ENCODE results near the gene PLLP. TPM values are rescaled to one million over a fixed set of nuclear protein-coding genes. Genes with fewer than 3 reads are reported as not detected.
A peak's percentile ranks its signal among the peaks of the same experiment; 100 is the strongest.

PLLP gene
- total and polyA plus RNA-seq, 9 of the 15 experiments (the other 6 are each of a cell fraction or from before 2014, with no cell fraction given) = 0.09 to 0.96 (median 0.27) TPM

DNA sequence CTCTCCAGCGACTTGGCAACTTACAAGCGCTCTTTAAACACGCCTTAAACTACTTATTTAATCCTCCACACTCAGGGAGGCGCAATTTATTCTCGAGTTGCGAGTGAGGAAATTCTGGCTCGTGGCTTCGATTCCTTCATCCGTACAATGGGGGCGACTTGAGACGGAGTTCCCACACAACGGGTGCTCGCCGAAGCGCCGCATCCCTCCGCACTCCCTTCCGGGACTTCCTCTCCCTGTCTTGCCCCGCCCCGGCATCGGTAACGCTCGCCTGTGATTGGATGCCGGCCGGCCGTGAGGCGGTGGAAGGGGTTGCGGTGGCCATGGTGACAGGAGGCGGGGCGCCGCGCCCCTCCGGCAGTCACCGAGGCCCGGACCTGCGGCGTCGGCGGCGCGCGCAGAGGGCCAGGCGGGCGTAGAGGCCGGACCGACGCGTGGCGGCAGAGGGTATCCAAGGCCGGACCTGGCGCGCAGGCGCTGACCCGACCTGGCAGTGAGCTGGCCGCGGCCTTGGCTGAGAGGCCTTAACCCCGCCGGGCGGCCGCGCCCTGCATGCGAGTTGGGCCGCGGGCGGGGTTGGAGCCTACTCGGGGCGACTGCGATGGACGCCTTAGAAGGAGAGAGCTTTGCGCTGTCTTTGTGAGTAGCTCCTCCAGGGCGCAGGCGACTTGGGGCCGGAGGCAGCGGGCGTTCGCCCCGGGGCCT, 39.6 kb downstream of the PLLP start, which contains the start of gene ARL2BP (continued):
- TF ChIP-seq CAMTA2 (CRISPR knock-in tag; conservative IDR thresholded peaks at IDR 0.05) = no peak
- TF ChIP-seq, protein P1, sequence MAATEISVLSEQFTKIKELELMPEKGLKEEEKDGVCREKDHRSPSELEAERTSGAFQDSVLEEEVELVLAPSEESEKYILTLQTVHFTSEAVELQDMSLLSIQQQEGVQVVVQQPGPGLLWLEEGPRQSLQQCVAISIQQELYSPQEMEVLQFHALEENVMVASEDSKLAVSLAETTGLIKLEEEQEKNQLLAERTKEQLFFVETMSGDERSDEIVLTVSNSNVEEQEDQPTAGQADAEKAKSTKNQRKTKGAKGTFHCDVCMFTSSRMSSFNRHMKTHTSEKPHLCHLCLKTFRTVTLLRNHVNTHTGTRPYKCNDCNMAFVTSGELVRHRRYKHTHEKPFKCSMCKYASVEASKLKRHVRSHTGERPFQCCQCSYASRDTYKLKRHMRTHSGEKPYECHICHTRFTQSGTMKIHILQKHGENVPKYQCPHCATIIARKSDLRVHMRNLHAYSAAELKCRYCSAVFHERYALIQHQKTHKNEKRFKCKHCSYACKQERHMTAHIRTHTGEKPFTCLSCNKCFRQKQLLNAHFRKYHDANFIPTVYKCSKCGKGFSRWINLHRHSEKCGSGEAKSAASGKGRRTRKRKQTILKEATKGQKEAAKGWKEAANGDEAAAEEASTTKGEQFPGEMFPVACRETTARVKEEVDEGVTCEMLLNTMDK (IDR thresholded peaks at IDR 0.05; ENCODE audit: borderline replicate concordance, insufficient read depth, low read depth, low read length, poor library complexity, severe bottlenecking) = no peak
- TF ChIP-seq ZNF280A (IDR thresholded peaks at IDR 0.05; ENCODE audit: low read depth, partially characterized antibody) = peak; percentile 92
- TF ChIP-seq RBM25 (IDR thresholded peaks at IDR 0.05; ENCODE audit: low read depth, low read length, severe bottlenecking) = peak; percentile 90
- TF ChIP-seq EHMT2 (IDR thresholded peaks at IDR 0.05) = no peak
- TF ChIP-seq ZSCAN29 (IDR thresholded peaks at IDR 0.05) = no peak
- TF ChIP-seq MEIS2 (IDR thresholded peaks at IDR 0.05; ENCODE audit: partially characterized antibody) = peak; percentile 77
- TF ChIP-seq PRDM10 (IDR thresholded peaks at IDR 0.05; ENCODE audit: partially characterized antibody) = no peak
- no peak for TF ChIP-seq ZNF780A (CRISPR knock-in tag; IDR thresholded peaks at IDR 0.05)
- TF ChIP-seq ZNF699 (CRISPR knock-in tag; IDR thresholded peaks at IDR 0.05; ENCODE audit: insufficient replicate concordance) = no peak
- no peak for TF ChIP-seq MTF1 (CRISPR knock-in tag; IDR thresholded peaks at IDR 0.05; ENCODE audit: borderline replicate concordance)
- TF ChIP-seq SETDB1 (IDR thresholded peaks at IDR 0.05; ENCODE audit: low read length) = no peak
- no peak for TF ChIP-seq MAFK (IDR thresholded peaks at IDR 0.05; ENCODE audit: low read length)
- TF ChIP-seq HOMEZ (CRISPR knock-in tag; IDR thresholded peaks at IDR 0.05) = no peak
- TF ChIP-seq RFX7 (CRISPR knock-in tag; IDR thresholded peaks at IDR 0.05) = no peak
- TF ChIP-seq ZNF316 (IDR thresholded peaks at IDR 0.05) = no peak
- TF ChIP-seq, protein P2, sequence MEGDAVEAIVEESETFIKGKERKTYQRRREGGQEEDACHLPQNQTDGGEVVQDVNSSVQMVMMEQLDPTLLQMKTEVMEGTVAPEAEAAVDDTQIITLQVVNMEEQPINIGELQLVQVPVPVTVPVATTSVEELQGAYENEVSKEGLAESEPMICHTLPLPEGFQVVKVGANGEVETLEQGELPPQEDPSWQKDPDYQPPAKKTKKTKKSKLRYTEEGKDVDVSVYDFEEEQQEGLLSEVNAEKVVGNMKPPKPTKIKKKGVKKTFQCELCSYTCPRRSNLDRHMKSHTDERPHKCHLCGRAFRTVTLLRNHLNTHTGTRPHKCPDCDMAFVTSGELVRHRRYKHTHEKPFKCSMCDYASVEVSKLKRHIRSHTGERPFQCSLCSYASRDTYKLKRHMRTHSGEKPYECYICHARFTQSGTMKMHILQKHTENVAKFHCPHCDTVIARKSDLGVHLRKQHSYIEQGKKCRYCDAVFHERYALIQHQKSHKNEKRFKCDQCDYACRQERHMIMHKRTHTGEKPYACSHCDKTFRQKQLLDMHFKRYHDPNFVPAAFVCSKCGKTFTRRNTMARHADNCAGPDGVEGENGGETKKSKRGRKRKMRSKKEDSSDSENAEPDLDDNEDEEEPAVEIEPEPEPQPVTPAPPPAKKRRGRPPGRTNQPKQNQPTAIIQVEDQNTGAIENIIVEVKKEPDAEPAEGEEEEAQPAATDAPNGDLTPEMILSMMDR (IDR thresholded peaks at IDR 0.05 in 2 of 3, conservative IDR thresholded peaks at IDR 0.05 in 1 of 3; ENCODE audit: insufficient read depth in 2 of 3, low read depth in 1 of 3, low read length in 3 of 3) = peak; percentile 26 to 68 (median 29); a peak in 4 of 6 replicates

Data from K562 (cell line).